Dermis blood vessel endothelial cell (primary cell): ENCODE results near the gene ZNF185. TPM values are rescaled to one million over a fixed set of nuclear protein-coding genes. Genes with fewer than 3 reads are reported as not detected.

ENCODE experiments used
- DNase-seq: peaks from one replicate; pipeline ENCODE4 v3.0.0; 2010
- total RNA-seq: library from RNA; depleted of rRNA; stranded (reverse); fragments of >200 nt; gene quantifications from 2 replicates; pipeline ENCODE4 v1.2.3, GENCODE V29; 2014

Gene ZNF185
- 5.3 and 15.5 TPM in 2 replicates for total RNA-seq

- DNase-seq = peak; percentile 47
Measured at GRCh38 chrX:152897222-152898131, at the start of gene ZNF185. Gene ZNF185, plus strand, starts transcription at chrX:152898067. Its CDS starts 16,423 bp downstream, at chrX:152914490.

- no peak for DNase-seq
Measured at GRCh38 chrX:152850465-152850864, 47.4 kb upstream of the ZNF185 start.

GRCh38 chrX:152853986-152854385 is 43.9 kb upstream of the ZNF185 start:
- no peak for DNase-seq

- no peak for DNase-seq
Measured at GRCh38 chrX:152861116-152861515, 36.8 kb upstream of the ZNF185 start.

GRCh38 chrX:152861826-152862225 is 36.0 kb upstream of the ZNF185 start:
- no peak for DNase-seq

- no peak for DNase-seq
Measured at GRCh38 chrX:152865232-152865920, 32.5 kb upstream of the ZNF185 start.

GRCh38 chrX:152866386-152866785 is 31.5 kb upstream of the ZNF185 start:
- DNase-seq = no peak

GRCh38 chrX:152869972-152870371 is 27.9 kb upstream of the ZNF185 start:
- peak; percentile 1 for DNase-seq

GRCh38 chrX:152871260-152871659 is 26.6 kb upstream of the ZNF185 start:
- DNase-seq = no peak

GRCh38 chrX:152872522-152872921 is 25.3 kb upstream of the ZNF185 start:
- DNase-seq = no peak

GRCh38 chrX:152873361-152873760 is 24.5 kb upstream of the ZNF185 start:
- DNase-seq = no peak

- DNase-seq = no peak
Measured at GRCh38 chrX:152876931-152877840, 20.7 kb upstream of the ZNF185 start.

- no peak for DNase-seq
Measured at GRCh38 chrX:152878976-152879755, 18.7 kb upstream of the ZNF185 start.

- DNase-seq = no peak
Measured at GRCh38 chrX:152881289-152881688, 16.6 kb upstream of the ZNF185 start.

GRCh38 chrX:152884171-152884570 is 13.7 kb upstream of the ZNF185 start:
- DNase-seq = no peak

- DNase-seq = no peak
Measured at GRCh38 chrX:152886716-152887115, 11.2 kb upstream of the ZNF185 start.

GRCh38 chrX:152892499-152892898 is 5.4 kb upstream of the ZNF185 start:
- no peak for DNase-seq

- no peak for DNase-seq
Measured at GRCh38 chrX:152892999-152893891, 4.6 kb upstream of the ZNF185 start.

GRCh38 chrX:152893980-152894610 is 3.8 kb upstream of the ZNF185 start:
- no peak for DNase-seq

GRCh38 chrX:152895121-152895520 is 2.7 kb upstream of the ZNF185 start:
- DNase-seq = no peak
